PC-3 (cell line): ENCODE measurements around the gene BAIAP2.

Experiments used
- CTCF ChIP-seq: fragments of 300-600 bp; sonication (generic); conservative IDR thresholded peaks from 2 replicates; pipeline ENCODE4 v1.5.1; 2017; ENCODE audit warnings: antibody characterized with exemption, low read depth, mild to moderate bottlenecking, low read length
- EZH2 ChIP-seq: fragments of 300-600 bp; sonication (generic); IDR thresholded peaks from one replicate; pipeline ENCODE4 v1.6.1; 2017; ENCODE audit warnings: antibody characterized with exemption, mild to moderate bottlenecking, low read length; ENCODE audit not compliant: unreplicated experiment

DNA sequence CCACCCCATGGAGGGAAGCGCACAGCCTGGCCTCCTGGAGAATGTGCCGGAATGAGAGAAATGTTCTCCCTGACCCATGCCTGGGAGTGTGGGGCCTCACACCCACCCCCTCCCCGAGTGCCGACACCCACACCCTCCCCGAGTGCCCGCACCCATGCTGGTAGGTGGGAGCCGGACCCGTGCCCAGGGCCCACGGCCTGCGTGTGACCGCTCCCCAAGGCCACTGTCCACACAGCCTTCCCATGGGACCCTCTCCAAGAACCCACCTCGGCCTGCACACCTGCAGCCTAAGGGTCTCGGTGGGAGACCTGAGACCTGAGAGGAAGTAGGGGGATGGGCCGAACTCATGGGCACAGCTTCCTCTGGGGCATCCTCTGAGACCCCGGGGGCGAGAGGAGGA, 127.0 kb downstream of the BAIAP2 start:
- no peak for TF ChIP-seq CTCF
- no peak for TF ChIP-seq EZH2
